Measurements from ENCODE around the gene NLRC5.

The NLRC5 gene

DNA sequence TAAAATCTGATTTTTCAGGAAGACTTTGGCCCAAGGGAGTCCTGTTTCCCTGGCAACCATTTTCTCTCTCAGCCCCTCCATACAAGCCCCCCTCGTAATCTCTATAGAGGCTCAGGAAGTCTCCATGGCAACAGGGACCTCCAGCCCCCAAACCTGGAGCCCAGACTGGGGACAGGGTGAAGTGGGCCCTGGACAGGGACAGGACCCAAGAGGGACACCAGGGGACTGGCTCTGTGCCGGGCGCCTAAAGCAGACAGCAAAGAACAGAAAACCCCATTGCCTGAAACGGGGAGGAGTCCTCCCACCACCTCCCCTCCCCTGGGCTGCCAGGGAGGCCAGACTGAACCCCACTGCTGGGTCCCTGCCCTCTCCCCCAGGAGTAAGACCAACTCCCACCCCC is 143.7 kb downstream of the NLRC5 start:
- no peak for DNase-seq
